GM21526 (cell line): ENCODE results near the gene MAPK8IP3.
"Not testable (repeated sequence)": the region's sequence is repeated elsewhere in the genome, so short reads cannot be mapped to it uniquely, and the experiment has no call there.

Experiments used
- ATAC-seq: cut with Tn5 transposase; IDR thresholded peaks from one replicate; pipeline ENCODE4 v1.9.1; 2021; ENCODE audit warnings: moderate library complexity; ENCODE audit not compliant: unreplicated experiment, low FRiP score

The MAPK8IP3 gene

DNA sequence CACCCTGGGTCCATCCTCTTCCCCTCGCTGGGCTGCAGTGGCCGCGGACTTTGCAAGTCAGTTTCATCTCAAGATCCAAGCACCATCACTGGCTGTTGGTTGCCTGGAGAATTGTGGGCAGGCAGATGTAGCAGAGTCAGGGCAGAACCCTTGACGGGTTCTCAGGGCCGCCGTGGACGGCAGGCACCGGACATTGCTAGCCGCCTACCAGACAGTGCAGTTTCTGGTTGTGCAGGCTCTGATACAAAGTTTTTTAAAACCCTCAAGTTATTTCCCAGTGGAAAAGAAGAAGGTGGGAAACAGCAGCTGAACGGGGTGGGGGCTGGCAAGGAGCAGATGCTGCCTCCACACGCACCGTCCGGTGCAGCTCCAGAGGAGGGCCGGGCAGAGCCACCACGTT is 3.4 kb downstream of the MAPK8IP3 start:
- no peak for ATAC-seq

DNA sequence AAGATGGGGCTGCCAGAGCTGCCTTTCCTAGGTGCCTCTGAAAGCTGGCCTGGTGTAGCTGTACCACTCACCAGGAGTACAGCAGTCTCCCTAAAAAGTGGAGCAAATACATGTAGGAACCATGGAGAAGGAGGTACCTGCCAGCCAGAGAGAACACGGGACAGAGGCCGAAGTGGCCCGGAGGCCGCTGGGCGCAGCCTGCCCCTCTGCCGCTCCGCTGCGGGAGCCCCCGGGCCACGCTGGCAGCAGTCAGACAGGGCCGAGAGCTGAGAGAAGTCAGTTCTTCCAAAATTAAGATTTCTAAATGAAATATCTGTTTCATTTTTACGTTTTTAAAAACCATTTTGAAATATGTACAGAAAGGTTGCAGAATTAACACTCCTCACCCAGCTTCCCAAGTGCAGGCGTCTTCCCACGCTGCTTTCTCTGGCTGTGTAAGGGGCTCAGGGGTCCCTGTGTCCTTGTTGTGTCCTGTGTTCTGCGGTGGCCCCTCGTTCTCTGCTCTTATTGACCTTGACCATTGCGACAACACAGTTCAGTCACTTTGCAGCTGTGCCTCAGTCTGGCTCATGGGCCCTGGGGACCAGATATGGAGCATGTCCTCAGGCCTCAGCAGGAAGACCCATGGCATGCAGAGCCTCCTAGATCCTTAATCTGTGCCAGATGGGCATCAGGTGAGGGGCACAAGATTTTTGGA is 5.0 kb downstream of the MAPK8IP3 start:
- ATAC-seq, result no peak

DNA sequence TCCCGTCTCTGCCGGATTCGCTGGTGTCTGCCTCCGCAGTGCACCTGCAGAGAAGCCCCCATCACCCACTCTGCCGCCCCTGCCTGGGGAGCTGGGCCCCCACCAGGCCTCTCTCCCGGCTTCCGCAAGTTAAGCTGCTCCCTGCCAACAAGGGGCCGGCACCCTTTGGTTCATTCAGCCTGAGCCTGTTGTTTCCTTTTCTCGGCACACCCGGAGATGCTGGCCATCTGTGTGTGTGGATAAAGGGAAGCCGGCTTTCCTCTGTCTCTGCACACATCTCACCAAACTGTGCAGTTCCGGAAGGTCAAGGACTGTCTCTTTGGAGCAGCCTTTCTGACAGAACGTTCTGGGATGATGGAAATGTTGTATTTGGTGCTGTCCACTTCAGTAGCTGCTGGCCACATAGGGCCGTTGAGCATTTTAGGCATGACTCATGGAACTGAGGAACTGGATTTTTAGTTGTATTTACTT is 6.8 kb downstream of the MAPK8IP3 start:
- no peak for ATAC-seq

DNA sequence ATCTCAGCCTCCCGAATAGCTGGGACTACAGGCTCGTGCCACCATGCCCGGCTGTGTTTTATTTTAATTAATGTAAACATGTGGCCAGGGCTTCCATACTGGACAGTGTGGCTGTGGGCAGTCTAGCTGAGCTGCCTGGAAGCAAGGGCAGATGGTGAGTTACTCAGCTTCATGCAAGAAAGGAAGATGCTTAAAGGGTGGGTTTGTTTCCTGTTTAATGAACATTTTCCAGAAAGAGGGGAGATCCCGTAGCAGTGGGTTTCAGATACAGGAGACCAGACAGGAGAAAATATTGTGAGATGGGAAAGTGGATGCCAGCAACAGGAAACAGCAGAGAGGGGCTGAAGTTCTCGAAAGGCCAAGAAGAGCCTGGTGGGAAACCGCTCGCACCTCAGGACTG is 7.3 kb downstream of the MAPK8IP3 start:
- no peak for ATAC-seq

DNA sequence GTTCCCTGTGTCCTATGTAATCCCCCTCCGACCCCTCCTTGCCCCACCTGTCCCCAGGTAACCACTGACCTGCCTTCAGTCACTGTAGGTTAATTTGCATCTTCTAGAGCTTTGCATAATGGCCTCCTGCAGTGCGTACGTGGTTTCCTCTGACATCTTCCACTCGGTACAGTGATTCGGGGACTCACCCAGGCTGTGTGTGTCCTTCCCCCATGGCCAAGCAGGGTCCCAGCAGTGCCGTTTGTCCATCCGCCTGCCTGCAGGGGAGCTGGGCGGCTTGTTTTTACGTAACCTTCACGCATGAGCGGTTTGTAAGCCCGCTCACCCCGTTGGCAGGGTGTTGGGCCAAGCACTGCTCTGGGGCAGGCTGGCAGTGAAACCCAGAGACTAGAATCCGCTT is 7.9 kb downstream of the MAPK8IP3 start:
- ATAC-seq, result no peak

DNA sequence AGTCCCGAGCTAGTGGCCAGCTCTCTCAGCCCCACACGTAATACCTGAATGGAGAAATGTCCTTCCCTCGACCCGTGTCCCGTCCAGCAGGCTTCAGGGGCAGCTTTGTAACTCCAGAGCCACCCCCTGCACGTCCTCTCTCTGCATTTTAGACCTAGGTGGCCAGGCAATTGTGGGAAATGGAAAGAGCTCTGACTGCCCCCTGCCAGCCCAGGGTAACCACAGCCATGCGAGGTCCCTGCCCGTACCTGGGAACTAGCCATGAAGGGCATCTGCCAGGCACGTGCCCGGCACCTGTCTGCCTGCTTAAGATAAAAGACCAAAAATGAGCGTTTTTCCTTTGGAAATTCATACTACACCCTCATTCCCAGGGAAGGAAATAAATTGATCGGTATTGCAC is 9.2 kb downstream of the MAPK8IP3 start:
- ATAC-seq, result no peak

DNA sequence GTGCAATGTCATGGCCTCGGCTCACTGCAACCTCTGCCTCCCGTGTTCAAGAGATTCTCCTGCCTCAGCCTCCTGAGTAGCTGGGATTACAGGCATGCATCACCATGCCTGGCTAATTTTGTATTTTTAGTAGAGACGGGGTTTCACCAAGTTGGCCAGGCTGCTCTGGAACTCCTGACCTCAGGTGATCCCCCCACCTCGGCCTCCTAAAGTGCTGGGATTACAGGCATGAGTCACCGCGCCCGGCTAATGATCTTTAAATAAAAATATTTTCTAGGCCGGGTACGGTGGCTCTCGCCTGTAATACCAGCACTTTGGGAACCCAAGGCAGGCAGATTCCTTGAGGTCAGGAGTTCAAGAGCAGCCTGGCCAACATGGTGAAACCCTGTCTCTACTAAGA is 12.2 kb downstream of the MAPK8IP3 start:
- ATAC-seq, result not testable (repeated sequence)

DNA sequence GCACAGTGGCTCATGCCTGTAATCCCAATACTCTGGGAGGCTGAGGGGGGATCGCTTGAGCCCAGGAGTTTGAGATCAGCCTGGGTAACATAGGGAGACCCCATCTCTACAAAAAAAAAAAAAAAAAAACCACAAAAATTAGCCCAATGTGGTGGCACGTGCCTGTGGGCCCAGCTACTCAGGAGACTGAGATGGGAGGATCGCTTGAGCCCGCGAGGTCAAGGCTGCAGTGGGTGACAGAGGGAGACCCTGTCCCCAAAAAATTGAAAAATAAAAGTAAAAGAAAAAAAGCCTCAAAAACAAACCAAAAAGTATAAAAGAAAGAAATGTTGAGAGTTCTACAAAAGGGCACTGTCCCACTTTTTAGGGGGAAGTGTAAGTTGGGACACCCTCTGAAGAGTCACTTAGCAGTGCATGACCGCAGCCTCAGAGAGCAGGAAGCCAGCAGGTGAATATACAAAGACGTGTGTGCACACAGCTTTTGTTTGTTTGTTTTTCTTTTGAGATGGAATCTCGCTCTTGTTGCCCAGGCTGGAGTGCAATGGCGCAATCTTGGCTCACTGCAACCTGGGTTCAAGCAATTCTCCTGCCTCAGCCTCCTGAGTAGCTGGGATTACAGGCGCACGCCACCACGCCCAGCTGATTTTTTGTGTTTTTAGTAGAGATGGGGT is 13.7 kb downstream of the MAPK8IP3 start:
- not testable (repeated sequence) for ATAC-seq

DNA sequence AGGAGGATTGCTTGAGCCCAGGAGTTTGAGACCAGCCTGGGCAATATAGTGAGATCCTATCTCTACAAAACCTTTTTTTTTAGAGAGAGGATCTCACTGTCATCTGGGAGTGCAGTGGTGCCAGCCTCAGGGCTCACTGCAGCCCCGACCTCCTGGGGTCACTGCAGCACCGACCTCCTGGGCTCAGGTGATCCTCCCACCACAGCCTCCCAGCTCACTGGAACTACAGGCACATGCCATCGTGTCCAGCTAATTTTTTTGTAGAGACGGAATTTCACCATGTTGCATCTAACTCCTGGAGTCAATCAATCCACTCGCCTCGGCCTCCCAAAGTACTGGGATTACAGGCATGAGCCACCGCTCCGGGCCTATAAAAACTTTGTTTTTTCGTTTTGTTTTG is 15.4 kb downstream of the MAPK8IP3 start:
- ATAC-seq, result no peak

DNA sequence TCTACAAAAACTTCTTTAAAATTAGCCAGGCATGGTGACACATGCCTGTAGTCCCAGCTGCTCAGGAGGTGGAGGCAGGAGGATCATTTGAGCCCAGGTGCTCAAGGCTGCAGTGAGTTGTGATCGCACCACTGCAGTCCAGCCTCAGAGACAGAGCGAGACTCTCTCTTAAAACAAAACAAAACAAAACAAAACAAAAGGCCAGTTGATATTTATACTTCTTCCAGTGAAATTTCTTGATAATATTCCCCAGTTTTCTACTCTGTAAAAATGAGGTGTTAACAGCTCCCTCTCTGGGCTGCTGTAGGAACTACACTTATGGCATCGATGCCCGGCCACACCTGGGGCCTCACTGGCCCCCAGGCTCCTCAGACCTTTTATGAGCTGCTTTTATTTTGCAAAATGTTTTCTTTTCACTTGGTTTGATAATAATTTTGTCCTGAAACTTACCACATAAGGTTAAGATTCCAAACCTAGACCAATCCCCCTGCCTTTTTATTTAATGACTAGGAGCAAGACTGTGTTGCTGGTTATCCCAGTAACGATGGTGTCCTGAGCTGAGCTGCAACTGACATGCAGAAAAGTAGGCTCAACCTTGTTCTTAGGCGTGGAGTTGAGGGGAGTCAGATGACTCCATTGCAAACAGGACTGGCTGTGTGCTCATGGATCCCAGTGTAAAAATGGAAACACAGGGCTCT is 17.6 kb downstream of the MAPK8IP3 start:
- no peak for ATAC-seq

DNA sequence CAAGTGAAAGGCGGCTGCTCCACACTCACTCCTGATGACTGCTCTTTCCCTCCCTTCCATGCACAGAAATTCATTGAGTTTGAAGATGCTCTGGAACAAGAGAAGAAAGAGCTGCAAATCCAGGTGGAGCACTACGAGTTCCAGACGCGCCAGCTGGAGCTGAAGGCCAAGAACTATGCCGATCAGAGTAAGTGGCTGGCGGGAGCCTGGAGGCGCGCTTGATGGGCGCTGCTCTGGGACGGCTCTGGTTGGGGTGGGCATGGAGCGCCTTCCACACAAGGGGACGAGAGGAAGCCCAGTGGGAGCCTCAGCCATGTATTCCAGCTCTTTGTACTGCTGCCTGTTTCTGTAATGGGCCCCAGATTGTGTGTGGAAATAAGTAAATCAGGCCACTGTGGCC is 18.5 kb downstream of the MAPK8IP3 start:
- ATAC-seq, result no peak

DNA sequence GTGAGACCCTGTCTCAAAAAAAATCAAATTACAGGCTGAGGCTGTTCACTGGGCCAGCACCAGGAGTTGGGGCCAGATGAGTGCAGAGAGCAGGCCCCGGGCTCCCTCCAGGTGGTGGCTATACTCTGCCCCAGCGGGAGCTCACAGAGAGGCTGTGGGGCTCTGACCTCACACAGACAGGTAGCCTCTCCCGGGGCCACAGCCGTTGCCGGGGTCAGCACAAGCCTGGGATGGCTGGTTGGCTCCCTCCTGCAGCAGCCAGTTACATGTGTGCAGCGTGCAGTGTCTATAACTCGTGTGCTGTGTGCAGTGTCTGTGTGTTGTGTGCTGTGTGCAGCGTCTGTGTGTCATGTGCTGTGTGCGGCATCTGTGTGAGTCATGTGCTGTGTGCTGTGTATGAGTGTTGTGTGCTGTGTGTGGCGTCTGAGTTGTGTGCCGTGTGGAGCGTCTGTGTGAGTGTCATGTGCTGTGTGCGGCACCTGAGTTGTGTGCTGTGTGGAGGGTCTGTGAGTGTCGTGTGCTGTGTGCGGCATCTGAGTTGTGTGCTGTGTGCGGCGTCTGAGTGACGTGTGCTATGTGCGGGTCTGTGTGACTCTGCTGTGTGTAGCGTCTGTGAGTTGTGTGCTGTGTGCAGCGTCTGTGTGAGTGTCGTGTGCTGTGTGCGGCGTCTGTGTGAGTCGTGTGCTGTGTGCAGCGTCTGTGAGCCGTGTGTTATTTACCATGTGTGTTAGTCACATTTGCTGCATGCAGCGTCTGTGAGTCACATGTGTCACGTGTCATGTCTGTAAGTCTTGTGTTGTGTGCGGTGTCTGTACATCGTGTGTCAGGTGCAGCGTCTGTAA is 20.9 kb downstream of the MAPK8IP3 start:
- ATAC-seq, result no peak

DNA sequence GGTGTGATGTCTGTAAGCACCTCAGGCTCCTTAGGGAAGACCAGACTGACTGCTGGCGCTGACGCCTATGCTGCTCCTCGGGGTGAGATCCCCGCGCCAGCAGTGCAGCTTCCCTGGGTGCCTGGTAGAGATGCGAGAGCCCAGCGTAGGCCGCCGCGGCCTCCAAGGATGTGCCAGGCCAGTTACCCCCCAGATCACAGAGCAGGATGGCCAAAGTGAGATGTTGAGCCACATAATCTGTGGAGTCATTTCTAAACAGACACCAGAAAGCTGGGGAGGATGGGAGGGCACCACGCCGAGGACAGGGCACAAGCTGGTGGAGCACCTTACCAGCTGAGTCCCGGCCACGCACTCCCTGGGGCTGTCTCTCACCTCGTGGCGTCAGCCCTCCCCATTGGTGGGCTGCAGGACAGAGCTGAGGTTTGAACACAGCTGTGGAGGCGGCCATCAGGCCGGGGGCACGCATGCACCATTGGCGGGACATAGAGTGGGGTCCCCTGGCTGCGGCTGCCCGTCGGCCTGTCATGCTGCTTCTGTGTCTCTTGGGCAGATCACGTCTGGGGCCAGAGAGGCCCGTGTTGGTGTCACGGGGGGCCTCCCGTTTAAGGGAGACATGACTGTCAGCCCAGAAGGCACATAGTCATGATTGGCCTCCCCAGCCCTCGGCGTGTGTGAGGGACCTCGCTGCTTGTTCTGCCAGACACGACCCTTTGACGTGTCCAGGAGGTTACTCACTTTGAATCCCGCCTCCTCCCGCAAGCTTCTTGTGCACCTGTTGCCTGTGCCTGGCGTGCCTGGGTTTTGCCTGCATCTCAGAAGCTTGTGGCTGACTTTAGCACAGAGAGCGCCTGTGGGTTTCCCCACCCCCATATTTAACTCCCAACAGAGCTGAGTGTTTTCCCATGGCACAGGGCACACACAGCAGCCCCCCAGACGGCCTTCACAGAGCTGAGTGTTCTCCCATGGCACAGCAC is 21.9 kb downstream of the MAPK8IP3 start:
- ATAC-seq, result no peak

DNA sequence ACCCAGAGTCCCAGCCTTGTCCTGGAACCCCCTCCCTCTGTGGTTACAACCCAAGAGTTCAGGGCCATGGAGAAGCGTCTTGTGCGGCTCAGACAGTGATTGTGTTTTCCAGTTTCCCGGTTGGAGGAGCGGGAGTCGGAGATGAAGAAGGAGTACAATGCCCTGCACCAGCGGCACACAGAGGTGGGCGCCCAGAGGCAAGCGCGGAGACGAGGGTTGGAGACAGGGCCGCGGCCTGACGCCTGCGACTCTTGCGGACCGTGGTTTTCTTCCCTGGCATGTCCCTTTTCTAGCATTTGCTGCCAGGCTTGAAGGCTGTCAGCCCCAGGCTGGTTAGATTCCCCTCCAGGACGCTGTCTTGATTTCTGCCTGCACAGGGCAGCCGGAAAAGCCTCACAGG is 23.0 kb downstream of the MAPK8IP3 start:
- no peak for ATAC-seq

DNA sequence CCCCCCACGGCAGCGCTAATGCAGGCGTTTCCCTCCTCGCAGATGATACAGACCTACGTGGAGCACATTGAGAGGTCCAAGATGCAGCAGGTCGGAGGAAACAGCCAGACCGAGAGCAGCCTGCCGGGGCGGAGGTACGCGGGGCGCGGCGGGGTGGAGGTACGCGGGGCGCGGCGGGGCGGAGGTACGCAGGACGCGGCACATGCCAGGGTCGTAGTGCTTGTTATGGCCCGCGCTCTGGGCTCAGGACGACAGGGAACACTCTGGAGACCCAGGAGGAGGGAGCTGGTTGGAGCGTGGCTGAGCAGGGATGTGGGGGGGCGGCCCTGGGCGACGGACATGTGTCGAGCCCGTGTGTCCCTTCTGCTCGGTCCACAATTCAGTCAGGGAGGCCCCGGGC is 23.4 kb downstream of the MAPK8IP3 start:
- no peak for ATAC-seq

DNA sequence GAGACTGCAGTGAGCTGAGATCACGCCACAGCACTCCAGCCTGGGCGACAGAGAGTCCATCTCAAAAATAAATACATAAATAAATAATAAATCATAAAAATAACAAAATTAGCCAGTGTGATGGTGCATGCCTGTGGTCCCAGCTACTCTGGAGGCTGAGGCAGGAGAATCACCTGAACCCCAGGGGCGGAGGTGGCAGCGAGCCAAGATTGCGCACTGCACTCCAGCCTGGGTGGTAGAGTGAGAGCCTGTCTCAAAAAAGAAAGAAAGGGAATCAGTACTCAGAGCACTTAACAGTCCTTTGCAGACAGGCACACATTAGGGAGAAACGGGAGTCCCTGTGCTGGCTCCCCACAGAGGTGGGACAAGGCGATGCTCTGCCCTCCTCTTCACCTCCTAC is 25.1 kb downstream of the MAPK8IP3 start:
- ATAC-seq, result no peak

DNA sequence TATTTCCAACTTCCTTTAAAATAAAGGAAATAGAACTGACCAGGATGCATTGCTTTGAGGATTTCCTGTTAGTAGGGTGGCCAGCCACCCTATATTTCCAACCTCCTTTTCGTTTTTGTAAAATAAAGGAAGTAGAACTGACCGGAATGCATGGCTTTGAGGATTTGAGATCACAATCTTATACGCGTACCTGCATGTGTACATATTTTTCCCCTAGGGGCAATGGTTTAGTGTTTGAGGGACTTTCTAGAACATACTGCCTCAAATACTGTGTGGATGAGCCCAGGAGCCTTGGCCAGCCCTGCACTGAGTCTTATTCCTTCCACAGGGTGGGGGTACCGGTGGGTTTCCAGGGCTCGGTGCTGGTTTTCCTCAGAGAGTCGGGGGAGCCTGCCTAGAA is 25.6 kb downstream of the MAPK8IP3 start:
- no peak for ATAC-seq

DNA sequence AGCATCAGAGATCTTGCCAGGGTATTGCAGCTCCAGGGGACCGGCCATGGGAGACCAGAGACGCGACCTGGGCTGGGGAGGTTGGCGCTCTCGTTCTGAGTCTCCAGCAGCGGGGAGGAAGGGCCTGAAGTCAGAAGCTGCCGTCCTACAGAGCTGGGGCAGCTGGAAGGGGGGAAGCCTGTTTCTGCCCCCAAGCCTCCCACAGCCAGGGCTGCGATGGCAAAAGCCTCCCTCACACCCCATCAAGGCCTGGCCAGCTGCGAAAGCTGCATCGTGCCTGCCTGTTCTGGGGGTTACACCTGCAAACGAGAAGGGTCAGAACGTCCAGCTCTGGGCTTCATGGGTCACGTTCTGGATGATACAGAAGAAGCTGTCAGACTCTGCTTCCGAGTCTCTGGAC is 26.1 kb downstream of the MAPK8IP3 start:
- no peak for ATAC-seq

DNA sequence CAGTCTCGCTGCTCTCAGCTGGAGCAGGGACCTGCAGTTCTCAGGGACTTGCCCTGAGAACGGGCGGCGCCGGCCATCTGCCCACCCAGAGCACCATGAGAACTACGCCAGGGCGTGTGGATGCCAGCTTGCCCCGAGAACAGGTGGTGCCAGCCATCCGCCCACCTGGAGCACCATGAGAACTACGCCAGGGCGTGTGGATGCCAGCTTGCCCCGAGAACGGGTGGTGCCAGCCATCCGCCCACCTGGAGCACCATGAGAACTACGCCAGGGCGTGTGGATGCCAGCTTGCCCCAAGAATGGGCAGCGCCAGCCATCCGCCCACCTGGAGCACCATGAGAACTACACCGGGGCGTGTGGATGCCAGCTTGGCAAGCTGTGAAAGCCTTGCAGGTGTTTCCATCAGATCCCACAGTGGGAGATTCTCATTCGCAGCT is 26.6 kb downstream of the MAPK8IP3 start:
- not testable (repeated sequence) for ATAC-seq

DNA sequence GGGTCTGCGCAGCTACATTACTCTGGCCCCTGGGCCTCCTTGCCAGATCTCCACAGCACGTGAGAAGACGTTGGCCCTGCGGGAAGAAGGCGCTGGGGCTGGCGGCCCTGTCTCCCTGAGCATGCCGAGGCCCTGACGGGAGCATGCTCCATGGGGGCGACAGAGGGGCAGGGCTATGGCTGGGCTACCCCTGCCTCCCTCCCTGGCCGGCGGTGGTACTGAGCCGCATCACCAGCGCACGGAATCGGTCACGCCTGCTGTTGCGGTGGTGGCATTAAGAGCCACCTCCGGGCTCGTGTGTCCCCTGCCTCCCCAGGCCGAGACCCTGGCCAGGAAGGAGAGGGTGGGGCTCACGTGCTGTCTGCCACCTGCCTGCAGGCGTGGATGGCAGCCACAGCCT is 28.1 kb downstream of the MAPK8IP3 start:
- no peak for ATAC-seq
